ENCODE results near the gene ELF3. TPM values are rescaled to one million over a fixed set of nuclear protein-coding genes. Genes with fewer than 3 reads are reported as not detected.

ELF3 gene
- total and polyA plus RNA-seq, 2 of the 4 experiments (the other 2 are of a cell fraction), result under 0.01 to 0.38 TPM

DNA sequence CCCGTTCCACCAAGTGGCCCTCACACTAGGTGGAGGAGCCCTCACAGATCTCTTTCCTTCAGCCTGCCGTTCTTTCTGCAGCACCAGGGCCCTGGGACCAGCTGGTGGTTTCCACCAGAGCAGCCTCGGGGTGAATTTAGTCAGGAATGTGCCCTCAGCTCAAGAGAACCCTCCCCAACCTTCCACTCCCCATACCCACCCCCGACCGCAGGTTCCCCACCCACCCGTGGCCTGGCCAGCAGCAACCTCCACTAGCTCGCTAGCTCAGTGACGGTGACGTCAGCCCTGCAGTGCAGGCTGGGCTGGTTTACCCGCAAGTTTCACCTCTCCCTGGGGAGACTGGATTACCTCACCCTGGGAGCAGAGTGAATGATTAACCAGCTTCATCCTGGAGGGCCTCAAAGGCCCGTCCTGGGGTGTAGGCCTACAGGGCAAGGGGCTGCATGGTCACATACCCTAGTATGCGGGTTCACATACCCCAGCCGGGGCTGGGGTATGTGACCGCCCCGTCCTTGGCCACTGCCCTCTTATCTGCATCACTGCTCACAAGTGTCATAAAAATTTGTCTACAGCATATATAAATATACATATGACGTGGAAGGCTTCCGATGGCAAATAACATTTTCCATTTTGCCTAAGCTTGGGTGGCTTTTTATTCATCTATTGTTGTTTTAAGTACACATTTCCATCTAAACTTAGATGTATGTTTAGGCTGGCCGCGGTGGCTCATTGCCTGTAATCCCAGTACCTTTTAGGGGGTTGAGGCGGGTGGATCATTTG is 24.5 kb downstream of the ELF3 start:
- DNase-seq, result peak; percentile 96
- intact Hi-C loops (cut with micrococcal nuclease), result no loop called here
- peak overlapping the region; percentile 78 for H3K27ac ChIP-seq (ENCODE audit: insufficient read depth, low read length)

More for the DNA sequence above, 24.5 kb downstream of the ELF3 start:
- peak overlapping the region; percentile 84 for H2BK20ac ChIP-seq (ENCODE audit: low read depth, low read length)
- peak overlapping the region; percentile 17; the same call in 1 of the 2 replicates for H3K4me2 ChIP-seq (ENCODE audit: low read depth, low read length)
- peak overlapping the region; percentile 66 for H3K18ac ChIP-seq (ENCODE audit: low read depth, low read length)
- no peaks in the 10 kb centered on the region for H3K79me1 ChIP-seq (ENCODE audit: low read depth in 1 of 2, low read length in 2 of 2)
- dilution Hi-C loops (cut with HindIII; ENCODE audit: low sequenced_read_pairs, unreplicated experiment) (no loop called here), in situ Hi-C loops (cut with MboI; ENCODE audit: low sequenced_read_pairs) (no loop called here)
- H2AFZ ChIP-seq (replicated peaks; ENCODE audit: low read length, poor library complexity), result peak overlapping the region; percentile 28
- H2BK15ac ChIP-seq (ENCODE audit: low read depth, low read length), result peak overlapping the region; percentile 57; the same call in 2 of the 3 replicates
- no TSS peak for BruUV-seq (replicated peaks)
- H3K9me3 ChIP-seq (ENCODE audit: control insufficient read depth, insufficient read depth, low read length), result no peaks in the 10 kb centered on the region
- H2BK120ac ChIP-seq (ENCODE audit: low read depth, low read length), result peak overlapping the region; percentile 83; the same call in 1 of the 2 replicates
- no peaks in the 10 kb centered on the region for H3K36me3 ChIP-seq (ENCODE audit: control insufficient read depth, insufficient read depth, low read length)
- H2AK9ac ChIP-seq (replicated peaks; ENCODE audit: low read depth, low read length, poor library complexity), result peak overlapping the region; percentile 50
- peak overlapping the region; percentile 34; the same call in 1 of the 2 replicates for H3K9ac ChIP-seq (ENCODE audit: low read depth, low read length)
- peak overlapping the region; percentile 69 for H2AK5ac ChIP-seq (ENCODE audit: low read depth, low read length)
- H3K4me1 ChIP-seq (ENCODE audit: control insufficient read depth, insufficient read depth, low read length), result peaks cover 5% of the 10 kb centered on the region
- no peak overlapping the region for H3K56ac ChIP-seq (ENCODE audit: extremely low read depth, insufficient read depth, low read length)
- H4K91ac ChIP-seq (ENCODE audit: insufficient read depth, low read depth, low read length), result peak overlapping the region; percentile 63
- H3K14ac ChIP-seq (replicated peaks; ENCODE audit: low read depth, low read length), result peak overlapping the region; percentile 83
- POLR2A ChIA-PET (ENCODE audit: unreplicated experiment), result no interaction called here
- 50% methylated on average over 1 of the region's 20 CpGs; no CpG with 5 or more reads in 1 of the 2 experiments for WGBS, 2 experiments (ENCODE audit: extremely low coverage in 2 of 2, insufficient read length in 1 of 2)
- H2BK5ac ChIP-seq (ENCODE audit: low read depth, low read length, poor library complexity, severe bottlenecking), result peak overlapping the region; percentile 60
- peaks cover 9% of the 10 kb centered on the region for H3K9me1 ChIP-seq (ENCODE audit: insufficient read depth, low read length)
- peak overlapping the region; percentile 53 for H3K23ac ChIP-seq (ENCODE audit: low read depth, low read length)
- peak overlapping the region; percentile 30 to 53; a peak in 1 of 4 replicates for H4K8ac ChIP-seq (ENCODE audit: low read depth in 2 of 2, low read length in 2 of 2)
- H3K4ac ChIP-seq (ENCODE audit: low read depth, low read length), result peak overlapping the region; percentile 94
- peak overlapping the region; percentile 53; the same call in 1 of the 2 replicates for H4K5ac ChIP-seq (ENCODE audit: low read depth, low read length)
- peak; percentile 44; the same call in 1 of the 2 replicates for TF ChIP-seq MAZ (IDR thresholded peaks at IDR 0.05; ENCODE audit: borderline replicate concordance, low read depth, low read length)
- TF ChIP-seq BHLHE40 (IDR thresholded peaks at IDR 0.05; ENCODE audit: low read depth, low read length), result no peak
- TF ChIP-seq CEBPB (IDR thresholded peaks at IDR 0.05; ENCODE audit: low read depth, low read length), result peak; percentile 69; the same call in 1 of the 2 replicates
- peak; percentile 98 for ATAC-seq (ENCODE audit: low read depth)
- H4K20me1 ChIP-seq (ENCODE audit: insufficient read depth, low read length), result no peaks in the 10 kb centered on the region
- H3K4me3 ChIP-seq (ENCODE audit: insufficient read depth, low read depth, low read length), result no peak overlapping the region
- peaks cover 5% of the 10 kb centered on the region; the same call in 1 of the 2 replicates for H3K27me3 ChIP-seq (ENCODE audit: control insufficient read depth, insufficient read depth, low read length)
- CTCF ChIA-PET, result no interaction called here
